Upper lobe of left lung (tissue), 4 donors: ENCODE measurements around the gene TMEM132D.

ENCODE experiments used
- CTCF ChIP-seq, 6 experiments: fragments of 450-650 bp in 4 of 6; fragments of 200-600 bp in 2 of 6; sonication (generic) in 2 of 6; IDR thresholded peaks; one replicate each; pipeline ENCODE4 v1.5.1; 2016 to 2019; ENCODE audit warnings: antibody characterized with exemption in 6 of 6
- EP300 ChIP-seq, 4 donors: sonication (generic); formaldehyde crosslinking; IDR thresholded peaks; one replicate each; pipeline ENCODE4 v1.5.1; 2017; ENCODE audit warnings: antibody characterized with exemption in 4 of 4, control low read depth in 2 of 4
- POLR2A ChIP-seq, 4 donors: fragments of 450-650 bp; IDR thresholded peaks; one replicate each; pipeline ENCODE4 v1.5.1; 2016 to 2017; ENCODE audit warnings: antibody characterized with exemption in 4 of 4, mild to moderate bottlenecking in 2 of 4

- TF ChIP-seq CTCF (IDR thresholded peaks at IDR 0.05) (no peak), POLR2A (IDR thresholded peaks at IDR 0.05) (no peak), EP300 (IDR thresholded peaks at IDR 0.05) (no peak)
Measured at GRCh38 chr12:129483111-129483893, 420.5 kb downstream of the TMEM132D start.
